ENCODE measurements around the gene STOX1. TPM values are rescaled to one million over a fixed set of nuclear protein-coding genes. Genes with fewer than 3 reads are reported as not detected.

The STOX1 gene
- total RNA-seq, 1 donor from 2014 or later: 4.0 TPM

DNA sequence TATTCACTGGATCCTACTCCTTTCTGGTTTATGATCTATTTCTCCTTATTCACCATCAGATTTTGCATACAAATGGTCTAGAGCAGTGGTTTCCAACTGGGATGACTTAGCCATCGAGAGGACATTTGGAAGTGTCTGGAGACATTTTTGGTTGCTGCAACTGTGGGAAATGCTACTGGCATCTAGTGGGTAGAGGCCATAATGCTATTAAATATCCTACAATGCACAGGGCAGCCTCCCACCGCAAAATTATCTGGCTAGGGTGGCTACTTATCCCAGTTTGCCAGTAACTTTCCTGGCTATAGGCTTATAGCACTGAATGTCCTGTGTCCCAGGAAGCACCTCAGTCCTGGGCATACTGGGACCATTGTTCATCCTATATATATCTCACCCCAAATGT is 52.3 kb downstream of the STOX1 start:
- DNase-seq (ENCODE audit: extremely low spot score, unreplicated experiment): no peak
- Mint-ChIP-seq H3K27ac (no peak overlapping the region), H3K27me3 (no peaks in the 10 kb centered on the region), H3K9me3 (no peaks in the 10 kb centered on the region), H3K4me3 (no peak overlapping the region), H3K36me3 (no peaks in the 10 kb centered on the region), H3K4me1 (ENCODE audit: unreplicated experiment) (peaks cover 14% of the 10 kb centered on the region)
- TF ChIP-seq, protein P1, sequence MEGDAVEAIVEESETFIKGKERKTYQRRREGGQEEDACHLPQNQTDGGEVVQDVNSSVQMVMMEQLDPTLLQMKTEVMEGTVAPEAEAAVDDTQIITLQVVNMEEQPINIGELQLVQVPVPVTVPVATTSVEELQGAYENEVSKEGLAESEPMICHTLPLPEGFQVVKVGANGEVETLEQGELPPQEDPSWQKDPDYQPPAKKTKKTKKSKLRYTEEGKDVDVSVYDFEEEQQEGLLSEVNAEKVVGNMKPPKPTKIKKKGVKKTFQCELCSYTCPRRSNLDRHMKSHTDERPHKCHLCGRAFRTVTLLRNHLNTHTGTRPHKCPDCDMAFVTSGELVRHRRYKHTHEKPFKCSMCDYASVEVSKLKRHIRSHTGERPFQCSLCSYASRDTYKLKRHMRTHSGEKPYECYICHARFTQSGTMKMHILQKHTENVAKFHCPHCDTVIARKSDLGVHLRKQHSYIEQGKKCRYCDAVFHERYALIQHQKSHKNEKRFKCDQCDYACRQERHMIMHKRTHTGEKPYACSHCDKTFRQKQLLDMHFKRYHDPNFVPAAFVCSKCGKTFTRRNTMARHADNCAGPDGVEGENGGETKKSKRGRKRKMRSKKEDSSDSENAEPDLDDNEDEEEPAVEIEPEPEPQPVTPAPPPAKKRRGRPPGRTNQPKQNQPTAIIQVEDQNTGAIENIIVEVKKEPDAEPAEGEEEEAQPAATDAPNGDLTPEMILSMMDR (conservative IDR thresholded peaks at IDR 0.05): no peak

DNA sequence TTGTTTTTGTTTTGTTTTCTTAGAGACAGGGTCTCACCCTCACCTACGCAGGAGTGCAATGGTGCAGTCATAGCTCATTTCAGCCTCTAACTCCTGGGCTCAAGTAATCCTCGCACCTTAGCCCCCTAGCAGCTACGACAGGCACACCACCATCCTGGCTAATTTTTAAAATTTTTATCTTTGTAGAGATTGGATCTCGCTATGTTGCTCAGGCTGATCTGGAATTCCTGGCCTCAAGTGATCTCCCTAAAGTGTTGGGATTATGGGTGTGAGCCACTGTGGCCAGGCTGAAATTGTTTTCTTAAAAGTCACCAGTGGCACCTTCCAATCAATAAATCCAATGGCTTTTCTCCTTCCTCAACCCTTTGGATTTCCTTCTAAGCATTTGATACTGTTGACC is 52.9 kb downstream of the STOX1 start:
- DNase-seq (ENCODE audit: extremely low spot score, unreplicated experiment): no peak
- TF ChIP-seq, protein P1 (conservative IDR thresholded peaks at IDR 0.05): no peak
- Mint-ChIP-seq H3K4me3 (no peak overlapping the region), H3K9me3 (no peaks in the 10 kb centered on the region), H3K4me1 (ENCODE audit: unreplicated experiment) (peaks cover 14% of the 10 kb centered on the region), H3K36me3 (no peaks in the 10 kb centered on the region), H3K27me3 (no peaks in the 10 kb centered on the region), H3K27ac (no peak overlapping the region)

DNA sequence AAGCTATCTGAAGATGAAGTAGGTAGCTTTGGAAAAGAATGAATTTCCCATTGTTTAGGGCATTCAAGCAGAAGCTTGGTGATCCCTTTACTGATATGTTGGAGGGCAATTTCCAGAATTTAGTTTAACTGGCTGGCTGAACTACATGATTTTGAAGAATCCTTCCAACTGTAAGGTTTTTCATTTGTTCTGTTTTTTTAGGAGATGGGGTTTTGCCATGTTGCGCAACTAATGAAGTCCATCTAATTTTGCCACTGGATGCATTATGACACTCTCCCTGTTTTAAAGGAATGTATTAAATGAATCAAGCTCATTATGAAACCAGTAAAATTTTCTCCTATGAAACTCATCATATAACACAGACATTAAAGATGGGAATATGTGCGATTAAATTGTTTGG is 67.7 kb downstream of the STOX1 start:
- H3K36me3 Mint-ChIP-seq: no peaks in the 10 kb centered on the region
- TF ChIP-seq, protein P1 (conservative IDR thresholded peaks at IDR 0.05): no peak
- H3K27ac Mint-ChIP-seq: no peak overlapping the region
- no peak overlapping the region for H3K4me3 Mint-ChIP-seq
- DNase-seq (ENCODE audit: extremely low spot score, unreplicated experiment): no peak
- no peaks in the 10 kb centered on the region for H3K27me3 Mint-ChIP-seq
- H3K9me3 Mint-ChIP-seq: no peaks in the 10 kb centered on the region
- peaks cover 14% of the 10 kb centered on the region for H3K4me1 Mint-ChIP-seq (ENCODE audit: unreplicated experiment)

DNA sequence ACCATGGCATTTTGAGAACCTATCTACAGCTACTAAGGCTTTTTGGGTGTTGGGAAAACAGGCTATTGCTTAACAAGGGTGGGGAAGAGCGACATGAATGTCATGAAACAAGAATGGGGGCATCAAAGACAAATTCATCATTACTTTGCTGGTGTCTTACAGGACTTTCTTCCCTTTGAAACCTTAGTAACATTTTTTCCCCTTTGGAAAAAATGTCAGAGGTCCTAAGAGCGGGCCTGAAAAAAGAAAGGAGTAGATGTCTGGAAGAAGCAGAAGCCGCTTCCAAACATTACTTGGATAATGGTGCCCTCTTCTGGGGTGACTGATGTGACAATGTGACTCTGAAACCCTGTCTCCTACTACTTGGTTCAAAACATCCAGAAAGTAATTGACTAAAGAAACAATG is 70.0 kb downstream of the STOX1 start:
- peak overlapping the region; percentile 2 for H3K27ac Mint-ChIP-seq
- no peaks in the 10 kb centered on the region for H3K27me3 Mint-ChIP-seq
- H3K9me3 Mint-ChIP-seq: no peaks in the 10 kb centered on the region
- H3K4me3 Mint-ChIP-seq: peak overlapping the region; percentile 64
- peaks cover 24% of the 10 kb centered on the region for H3K4me1 Mint-ChIP-seq (ENCODE audit: unreplicated experiment)
- DNase-seq (ENCODE audit: extremely low spot score, unreplicated experiment): no peak
- no peaks in the 10 kb centered on the region for H3K36me3 Mint-ChIP-seq
- TF ChIP-seq, protein P1 (conservative IDR thresholded peaks at IDR 0.05): peak; percentile 78

DNA sequence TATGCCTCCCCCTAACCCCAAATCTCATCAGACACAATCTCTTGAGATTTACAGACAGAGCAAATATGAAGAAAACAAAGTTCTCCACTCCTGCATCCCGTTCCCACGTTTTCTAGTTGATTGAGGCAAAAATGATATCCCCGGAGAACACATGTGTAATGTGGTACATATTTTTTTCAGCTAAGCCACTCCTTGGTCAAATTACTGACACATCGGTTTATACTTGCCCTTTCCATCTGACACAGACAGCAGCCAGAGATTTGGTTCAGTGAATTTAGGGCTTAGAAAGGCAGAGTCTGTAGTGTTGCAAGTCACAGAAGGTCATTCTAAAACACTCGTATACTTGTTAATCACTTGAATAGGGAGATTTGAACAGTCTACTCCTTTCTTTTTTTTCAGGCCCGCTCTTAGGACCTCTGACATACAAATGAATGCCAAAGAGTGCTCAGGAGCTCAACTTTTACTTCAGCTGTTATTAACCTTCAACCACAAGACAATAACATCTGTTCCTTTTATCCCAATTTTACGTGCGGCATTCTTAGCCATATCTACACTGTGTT is 71.9 kb downstream of the STOX1 start:
- no peak for DNase-seq (ENCODE audit: extremely low spot score, unreplicated experiment)
- Mint-ChIP-seq H3K9me3 (no peaks in the 10 kb centered on the region), H3K4me3 (peak overlapping the region; percentile 15), H3K36me3 (peaks cover 2% of the 10 kb centered on the region), H3K27ac (peak overlapping the region; percentile 6), H3K4me1 (ENCODE audit: unreplicated experiment) (peaks cover 34% of the 10 kb centered on the region), H3K27me3 (no peaks in the 10 kb centered on the region)
- TF ChIP-seq, protein P1 (conservative IDR thresholded peaks at IDR 0.05): no peak

Measured in type B pancreatic cell (in vitro differentiated cells).